Mammary epithelial cell (primary cell): ENCODE data around the gene FCER2.

ENCODE experiments used
- CTCF ChIP-seq, 2 donors: IDR thresholded peaks in 1 of 2; conservative IDR thresholded peaks in 1 of 2; 2 replicates each; pipeline ENCODE4 v1.5.1; 2011 to 2012; ENCODE audit warnings: inconsistent platforms in 2 of 2, low read length in 2 of 2, mild to moderate bottlenecking in 2 of 2, control low read depth in 1 of 2, low read depth in 1 of 2; ENCODE audit not compliant: insufficient read depth in 1 of 2; ENCODE audit errors: extremely low read depth in 1 of 2
- EZH2 ChIP-seq: IDR thresholded peaks from 2 replicates; pipeline ENCODE4 v1.6.1; 2012; ENCODE audit warnings: low read length, inconsistent platforms, borderline replicate concordance

GRCh38 chr19:7701049-7701653, 780 bp downstream of the FCER2 start:
- no peak for TF ChIP-seq CTCF (conservative IDR thresholded peaks at IDR 0.05 in 1 of 2, IDR thresholded peaks at IDR 0.05 in 1 of 2; ENCODE audit: extremely low read depth in 1 of 2, insufficient read depth in 1 of 2, low read depth in 1 of 2, low read length in 2 of 2)
- TF ChIP-seq EZH2: no peak
